Adipocyte (in vitro differentiated cells): ENCODE measurements around the gene S100P.

ENCODE experiments used
- DNase-seq: peaks from one replicate; pipeline ENCODE4 v3.0.0-alpha.2; 2015; ENCODE audit warnings: low read depth
- H3K27me3 ChIP-seq: replicated peaks from 2 replicates; pipeline ENCODE4 v1.7.0; 2013; ENCODE audit warnings: mild to moderate bottlenecking, low read length, moderate library complexity; ENCODE audit not compliant: control insufficient read depth, insufficient read depth
- H3K36me3 ChIP-seq: 2 replicates; pipeline ENCODE4 v1.7.0; 2013; ENCODE audit warnings: low read length, mild to moderate bottlenecking, moderate library complexity; ENCODE audit not compliant: control insufficient read depth, insufficient read depth, severe bottlenecking
- H3K4me1 ChIP-seq: 2 replicates; pipeline ENCODE4 v1.7.0; 2013; ENCODE audit warnings: mild to moderate bottlenecking, low read length, moderate library complexity; ENCODE audit not compliant: control insufficient read depth, insufficient read depth
- H3K4me3 ChIP-seq: 2 replicates; pipeline ENCODE4 v1.7.0; 2013; ENCODE audit warnings: mild to moderate bottlenecking, low read length, moderate library complexity
- H3K9ac ChIP-seq: 2 replicates; pipeline ENCODE4 v1.7.0; 2013; ENCODE audit warnings: mild to moderate bottlenecking, low read length, moderate library complexity
- H3K9me3 ChIP-seq: 2 replicates; pipeline ENCODE4 v1.7.0; 2013; ENCODE audit warnings: mild to moderate bottlenecking, low read length, moderate library complexity; ENCODE audit not compliant: control insufficient read depth

S100P gene

GRCh38 chr4:6742507-6742906 is 48.8 kb downstream of the S100P start:
- Histone ChIP-seq H3K9ac (no peak overlapping the region), H3K9me3 (peaks cover 4% of the 10 kb centered on the region), H3K27me3 (no peaks in the 10 kb centered on the region), H3K4me3 (no peak overlapping the region), H3K4me1 (peaks cover 3% of the 10 kb centered on the region), H3K36me3 (no peaks in the 10 kb centered on the region)
- DNase-seq = no peak

GRCh38 chr4:6742989-6743388 is 49.3 kb downstream of the S100P start:
- DNase-seq = no peak
- no peak overlapping the region for H3K4me3 ChIP-seq
- H3K4me1 ChIP-seq = peaks cover 7% of the 10 kb centered on the region

More at GRCh38 chr4:6742989-6743388, 49.3 kb downstream of the S100P start:
- no peak overlapping the region for H3K9ac ChIP-seq
- H3K27me3 ChIP-seq = no peaks in the 10 kb centered on the region
- H3K36me3 ChIP-seq = no peaks in the 10 kb centered on the region
- peaks cover 4% of the 10 kb centered on the region for H3K9me3 ChIP-seq
